ENCODE measurements around the gene ITGB2.
"Not testable (repeated sequence)": the region's sequence is repeated elsewhere in the genome, so short reads cannot be mapped to it uniquely, and the experiment has no call there.

The ITGB2 gene

GRCh38 chr21:44926331-44927101, 5.8 kb upstream of the ITGB2 start:
- DNase-seq (ENCODE audit: low read depth in 2 of 2), result no peak

- DNase-seq (ENCODE audit: low read depth in 2 of 2), result no peak
Observed at GRCh38 chr21:44925378-44925755, 4.7 kb upstream of the ITGB2 start.

- no peak for DNase-seq (ENCODE audit: low read depth in 2 of 2)
Observed at GRCh38 chr21:44924606-44925377, 4.1 kb upstream of the ITGB2 start.

- DNase-seq (ENCODE audit: low read depth in 2 of 2), result no peak
Observed at GRCh38 chr21:44923480-44924084, 2.9 kb upstream of the ITGB2 start.

- no peak for DNase-seq (ENCODE audit: low read depth in 2 of 2)
Observed at GRCh38 chr21:44921928-44922327, 1.2 kb upstream of the ITGB2 start.

- no peak for DNase-seq (ENCODE audit: low read depth in 2 of 2)
Observed at GRCh38 chr21:44919913-44920693, 596 bp downstream of the ITGB2 start.

GRCh38 chr21:44919111-44919912, 1.4 kb downstream of the ITGB2 start:
- no peak for DNase-seq (ENCODE audit: low read depth in 2 of 2)

GRCh38 chr21:44918581-44919033, 2.1 kb downstream of the ITGB2 start:
- DNase-seq (ENCODE audit: low read depth in 2 of 2), result no peak

GRCh38 chr21:44918107-44918470, 2.6 kb downstream of the ITGB2 start:
- DNase-seq (ENCODE audit: low read depth in 2 of 2), result no peak

GRCh38 chr21:44917446-44918106, 3.1 kb downstream of the ITGB2 start:
- no peak for DNase-seq (ENCODE audit: low read depth in 2 of 2)

GRCh38 chr21:44916965-44917364, 3.7 kb downstream of the ITGB2 start:
- no peak for DNase-seq (ENCODE audit: low read depth in 2 of 2)

- no peak for DNase-seq (ENCODE audit: low read depth in 2 of 2)
Observed at GRCh38 chr21:44914176-44914874, 6.4 kb downstream of the ITGB2 start.

- no peak for DNase-seq (ENCODE audit: low read depth in 2 of 2)
Observed at GRCh38 chr21:44913425-44914175, 7.1 kb downstream of the ITGB2 start.

- DNase-seq (ENCODE audit: low read depth in 2 of 2), result not testable (repeated sequence)
Observed at GRCh38 chr21:44912506-44913412, 7.9 kb downstream of the ITGB2 start.

- no peak for DNase-seq (ENCODE audit: low read depth in 2 of 2)
Observed at GRCh38 chr21:44912158-44912473, 8.6 kb downstream of the ITGB2 start.

GRCh38 chr21:44911384-44912157, 9.1 kb downstream of the ITGB2 start:
- DNase-seq (ENCODE audit: low read depth in 2 of 2), result no peak

GRCh38 chr21:44911068-44911383, 9.7 kb downstream of the ITGB2 start:
- no peak for DNase-seq (ENCODE audit: low read depth in 2 of 2)

All from stimulated activated CD4-positive, alpha-beta T cell treated with anti-CD3 and anti-CD28 coated beads, Interleukin-12 subunit alpha, Interleukin-12 subunit beta, amount 100 ng/mL, for 24 hours (primary cell).